ENCODE results near the gene NCAN. TPM values are rescaled to one million over a fixed set of nuclear protein-coding genes. Genes with fewer than 3 reads are reported as not detected.
A peak's percentile ranks its signal among the peaks of the same experiment; 100 is the strongest.

The NCAN gene
- total and polyA plus RNA-seq, 2 of the 4 experiments (the other 2 are of a cell fraction) = not detected

DNA sequence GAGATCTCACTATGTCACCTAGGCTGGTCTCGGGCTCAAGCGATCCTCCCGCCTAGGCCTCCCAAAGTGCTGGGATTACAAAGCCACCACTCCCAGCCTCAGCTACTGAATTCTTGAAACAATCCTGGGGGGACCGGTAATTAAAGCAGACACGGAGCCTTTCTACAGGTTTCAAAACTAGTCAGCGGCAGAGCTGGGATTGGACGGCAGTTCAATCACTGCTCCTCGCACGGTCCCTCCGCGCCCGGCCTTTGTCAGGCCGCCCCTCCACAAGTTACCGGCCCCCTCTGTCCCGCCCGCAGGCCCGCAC, 20.0 kb upstream of the NCAN start:
- TF ChIP-seq RCOR1 (IDR thresholded peaks at IDR 0.05; ENCODE audit: insufficient replicate concordance, low read length) (no peak), RFX5 (IDR thresholded peaks at IDR 0.05; ENCODE audit: low read depth, low read length) (no peak)
- no peaks in the 10 kb centered on the region for H3K9me3 ChIP-seq (ENCODE audit: control insufficient read depth, insufficient read depth, low read length)
- peaks cover 10% of the 10 kb centered on the region for H3K36me3 ChIP-seq (ENCODE audit: control insufficient read depth, insufficient read depth, low read length)
- peak overlapping the region; percentile 80 for H3K14ac ChIP-seq (replicated peaks; ENCODE audit: low read depth, low read length)
- ATAC-seq (ENCODE audit: low read depth) (no peak), DNase-seq (no peak)
- 0% methylated on average over 12 of the region's 17 CpGs; no CpG with 5 or more reads in 1 of the 2 experiments for WGBS, 2 experiments (ENCODE audit: extremely low coverage in 2 of 2, insufficient read length in 1 of 2)
- H3K56ac ChIP-seq (ENCODE audit: extremely low read depth, insufficient read depth, low read length) = peak overlapping the region; percentile 70
- peak overlapping the region; percentile 98 for H2AFZ ChIP-seq (replicated peaks; ENCODE audit: low read length, poor library complexity)
- peak overlapping the region; percentile 88 for H2AK9ac ChIP-seq (replicated peaks; ENCODE audit: low read depth, low read length, poor library complexity)
- CTCF ChIA-PET = no interaction called here
- H4K91ac ChIP-seq (ENCODE audit: insufficient read depth, low read depth, low read length) = peak overlapping the region; percentile 62; the same call in 1 of the 2 replicates
- intact Hi-C loops (cut with micrococcal nuclease) (loop anchor here (2.0 kb wide), 1 partner anchor 129 kb away; the partner anchor contains the start of genes MAU2 and SUGP1), dilution Hi-C loops (cut with HindIII; ENCODE audit: low sequenced_read_pairs, unreplicated experiment) (no loop called here), in situ Hi-C loops (cut with MboI; ENCODE audit: low sequenced_read_pairs) (no loop called here)
- H2AK5ac ChIP-seq (ENCODE audit: low read depth, low read length) = peak overlapping the region; percentile 69
- H3K9me1 ChIP-seq (ENCODE audit: insufficient read depth, low read length) = no peaks in the 10 kb centered on the region; the same call in 1 of the 2 replicates
- H3K4me3 ChIP-seq (ENCODE audit: insufficient read depth, low read depth, low read length) = peak overlapping the region; percentile 96
- H3K4ac ChIP-seq (ENCODE audit: low read depth, low read length) = peak overlapping the region; percentile 69
- peaks cover 6% of the 10 kb centered on the region; the same call in 1 of the 2 replicates for H3K4me1 ChIP-seq (ENCODE audit: control insufficient read depth, insufficient read depth, low read length)
- H2BK20ac ChIP-seq (ENCODE audit: low read depth, low read length) = no peak overlapping the region
- H3K27me3 ChIP-seq (ENCODE audit: control insufficient read depth, insufficient read depth, low read length) = no peaks in the 10 kb centered on the region
- H2BK15ac ChIP-seq (ENCODE audit: low read depth, low read length) = no peak overlapping the region
- H4K20me1 ChIP-seq (ENCODE audit: insufficient read depth, low read length) = peaks cover 9% of the 10 kb centered on the region
- no TSS peak for BruUV-seq (replicated peaks)
- peak overlapping the region; percentile 38 for H2BK5ac ChIP-seq (ENCODE audit: low read depth, low read length, poor library complexity, severe bottlenecking)
- peaks cover 42 to 62% of the 10 kb centered on the region in 2 experiments for H3K79me1 ChIP-seq (ENCODE audit: low read depth in 1 of 2, low read length in 2 of 2)
- H4K5ac ChIP-seq (ENCODE audit: low read depth, low read length) = peak overlapping the region; percentile 55
- no peak overlapping the region for H3K18ac ChIP-seq (ENCODE audit: low read depth, low read length)
- no peak overlapping the region for H2BK120ac ChIP-seq (ENCODE audit: low read depth, low read length)
- H3K4me2 ChIP-seq (ENCODE audit: low read depth, low read length) = peak overlapping the region; percentile 89
- H3K27ac ChIP-seq (ENCODE audit: insufficient read depth, low read length) = peak overlapping the region; percentile 85
- peak overlapping the region; percentile 74 to 84; a peak in 3 of 4 replicates for H4K8ac ChIP-seq (ENCODE audit: low read depth in 2 of 2, low read length in 2 of 2)
- peak overlapping the region; percentile 64; the same call in 1 of the 2 replicates for H3K23ac ChIP-seq (ENCODE audit: low read depth, low read length)
- peak overlapping the region; percentile 97 for H3K9ac ChIP-seq (ENCODE audit: low read depth, low read length)
- POLR2A ChIA-PET (ENCODE audit: unreplicated experiment) = interaction anchor here (0.8 kb wide), 1 partner anchor 12 kb away, joined by 26 read pairs; the partner anchor contains the start of gene NR2C2AP
